OCI-LY7 (cell line): ENCODE data around the gene MYO9A. TPM values are rescaled to one million over a fixed set of nuclear protein-coding genes. Genes with fewer than 3 reads are reported as not detected.

ENCODE experiments used
- BruUV-seq: library from RNA; stranded (reverse); fragments of 400-500 nt; replicated peaks from 2 replicates; lab custom pipeline; 2021; lab: Mats Ljungman, UMichigan
- CTCF ChIA-PET: fragments of 300-600 bp; sonication (Branson Sonifier 250); formaldehyde crosslinking; loops from one replicate; lab custom pipeline; 2022; ENCODE audit warnings: antibody characterized with exemption; ENCODE audit not compliant: unreplicated experiment; lab: Charles Lee
- POLR2A ChIA-PET: fragments of 300-600 bp; sonication (Branson Sonifier 250); formaldehyde crosslinking; loops from one replicate; lab custom pipeline; 2022; ENCODE audit warnings: antibody characterized with exemption; lab: Charles Lee
- DNase-seq: peaks from one replicate; pipeline ENCODE4 v3.0.0-alpha.2; 2015; ENCODE audit warnings: low spot score
- H2AFZ ChIP-seq: fragments of 200-600 bp; sonication (generic), shearing (Covaris generic); 2 replicates; pipeline ENCODE4 v1.6.1; 2014; ENCODE audit warnings: mild to moderate bottlenecking, antibody characterized with exemption, low read length, moderate library complexity
- H3K27ac ChIP-seq: fragments of 200-600 bp; sonication (generic); 2 replicates; pipeline ENCODE4 v1.5.1; 2014; ENCODE audit warnings: mixed run types, low read depth, mild to moderate bottlenecking, moderate library complexity, low read length, inconsistent platforms; ENCODE audit not compliant: poor library complexity, severe bottlenecking
- H3K36me3 ChIP-seq: fragments of 200-600 bp; sonication (generic); 2 replicates; pipeline ENCODE4 v1.6.1; 2014; ENCODE audit warnings: mild to moderate bottlenecking, antibody characterized with exemption, low read length, moderate library complexity, mixed read lengths; ENCODE audit not compliant: insufficient read depth
- H3K4me1 ChIP-seq: fragments of 200-600 bp; sonication (generic); 2 replicates; pipeline ENCODE4 v1.5.1; 2014; ENCODE audit warnings: mild to moderate bottlenecking, low read length; ENCODE audit not compliant: insufficient read depth, poor library complexity, severe bottlenecking
- H3K4me2 ChIP-seq: fragments of 200-600 bp; sonication (generic); 2 replicates; pipeline ENCODE4 v1.6.1; 2014; ENCODE audit warnings: mild to moderate bottlenecking, low read length
- H3K4me3 ChIP-seq: fragments of 200-600 bp; sonication (generic); 2 replicates; pipeline ENCODE4 v1.5.1; 2014; ENCODE audit warnings: mild to moderate bottlenecking, low read depth, low read length; ENCODE audit not compliant: poor library complexity, severe bottlenecking
- H3K79me2 ChIP-seq: fragments of 200-600 bp; sonication (generic); 2 replicates; pipeline ENCODE4 v1.6.1; 2016; ENCODE audit warnings: low read depth, mild to moderate bottlenecking, low read length, moderate library complexity, mixed read lengths; ENCODE audit not compliant: insufficient read depth
- H3K9me2 ChIP-seq: fragments of 200-600 bp; sonication (generic); 2 replicates; pipeline ENCODE4 v1.6.1; 2016; ENCODE audit warnings: mild to moderate bottlenecking, low read length, mixed read lengths; ENCODE audit not compliant: insufficient read depth
- H3K9me3 ChIP-seq: fragments of 200-600 bp; sonication (generic); 2 replicates; pipeline ENCODE4 v1.6.1; 2014; ENCODE audit warnings: mild to moderate bottlenecking, mixed run types, low read length, mixed read lengths
- H4K20me1 ChIP-seq: fragments of 200-600 bp; sonication (generic); 2 replicates; pipeline ENCODE4 v1.6.1; 2014; ENCODE audit warnings: mild to moderate bottlenecking, antibody characterized with exemption, low read length, moderate library complexity, mixed read lengths; ENCODE audit not compliant: insufficient read depth
- CTCF ChIP-seq: fragments of 200-600 bp; sonication (generic); conservative IDR thresholded peaks from 2 replicates; pipeline ENCODE4 v1.5.1; 2014; ENCODE audit warnings: mild to moderate bottlenecking, antibody characterized with exemption, low read length, moderate library complexity, mixed read lengths
- EZH2phosphoT487 ChIP-seq: fragments of 200-600 bp; sonication (generic); IDR thresholded peaks from 2 replicates; pipeline ENCODE4 v1.6.1; 2018; ENCODE audit warnings: low read depth, borderline replicate concordance, mild to moderate bottlenecking, mixed run types, antibody characterized with exemption, low read length, moderate library complexity, mixed read lengths
- intact Hi-C: fragments of 100-400 bp; cut with micrococcal nuclease; formaldehyde crosslinking; loops from one replicate; pipeline ENCODE4 v1.10.0; 2022; ENCODE audit not compliant: unreplicated experiment
- total RNA-seq, 2 experiments: library from RNA; depleted of rRNA in 1 of 2; stranded (reverse); fragments of >200 nt in 1 of 2; shearing (Covaris generic) in 1 of 2; gene quantifications; 2 replicates each; pipeline ENCODE4 v1.2.3, GENCODE V29; 2014 to 2022

The MYO9A gene
- total RNA-seq, 2 experiments from 2014 or later: 26.4 to 125 TPM

GRCh38 chr15:72099155-72099554 is 18.8 kb downstream of the MYO9A start:
- POLR2A ChIA-PET: interaction anchor here (0.7 kb wide), 3 partner anchors 20 to 244 kb away, joined by 4 to 5 read pairs (median 5); no protein-coding TSS in a partner anchor
- H2AFZ ChIP-seq: no peak overlapping the region
- H3K9me2 ChIP-seq: no peaks in the 10 kb centered on the region
- H3K27ac ChIP-seq: no peak overlapping the region
- peaks cover 15% of the 10 kb centered on the region for H3K79me2 ChIP-seq
- CTCF ChIA-PET: no interaction called here
- TF ChIP-seq EZH2phosphoT487 (no peak), CTCF (no peak)
- no peaks in the 10 kb centered on the region for H3K9me3 ChIP-seq
- no peak for DNase-seq
- H3K4me3 ChIP-seq: no peak overlapping the region
- H4K20me1 ChIP-seq: 0 out of 2 replicates have a peak, but pooled peaks cover 4% of the 10 kb centered on the region
- BruUV-seq: no TSS peak
- no peak overlapping the region for H3K4me2 ChIP-seq
- H3K4me1 ChIP-seq: peaks cover 15% of the 10 kb centered on the region
- no peaks in the 10 kb centered on the region for H3K36me3 ChIP-seq
- intact Hi-C loops: no loop called here

- intact Hi-C loops: no loop called here
- Histone ChIP-seq H4K20me1 (no peaks in the 10 kb centered on the region), H3K27ac (no peak overlapping the region), H3K79me2 (peaks cover 9% of the 10 kb centered on the region; the same call in 1 of the 2 replicates), H2AFZ (no peak overlapping the region), H3K4me1 (peaks cover 7% of the 10 kb centered on the region), H3K36me3 (no peaks in the 10 kb centered on the region), H3K9me2 (no peaks in the 10 kb centered on the region), H3K4me3 (no peak overlapping the region), H3K4me2 (no peak overlapping the region), H3K9me3 (no peaks in the 10 kb centered on the region)
- POLR2A ChIA-PET: interaction anchor here (0.9 to 1.5 kb wide), 3 partner anchors 8 to 24 kb away, joined by 3 to 5 read pairs (median 4); no protein-coding TSS in a partner anchor
- CTCF ChIA-PET: no interaction called here
- DNase-seq: no peak
- TF ChIP-seq CTCF (no peak), EZH2phosphoT487 (no peak)
- BruUV-seq: no TSS peak
These were observed 19.9 kb downstream of the MYO9A start for GRCh38 chr15:72098040-72098439.

- intact Hi-C loops: no loop called here
- BruUV-seq: no TSS peak
- no peak overlapping the region for H3K4me3 ChIP-seq
These were observed 21.2 kb downstream of the MYO9A start for GRCh38 chr15:72096796-72097195.

More at GRCh38 chr15:72096796-72097195, 21.2 kb downstream of the MYO9A start:
- no peak for TF ChIP-seq EZH2phosphoT487
- TF ChIP-seq CTCF: no peak
- Histone ChIP-seq H3K9me2 (no peaks in the 10 kb centered on the region), H3K27ac (no peak overlapping the region), H3K36me3 (peaks cover 4% of the 10 kb centered on the region; the same call in 1 of the 2 replicates), H3K79me2 (0 out of 2 replicates have a peak, but pooled peaks cover 5% of the 10 kb centered on the region), H3K9me3 (no peaks in the 10 kb centered on the region), H3K4me2 (no peak overlapping the region), H3K4me1 (no peaks in the 10 kb centered on the region), H4K20me1 (no peaks in the 10 kb centered on the region), H2AFZ (no peak overlapping the region)
- ChIA-PET POLR2A (no interaction called here), CTCF (no interaction called here)
- no peak for DNase-seq
